RPMI7951 (cell line): ENCODE results near the gene ARHGAP9. TPM values are rescaled to one million over a fixed set of nuclear protein-coding genes. Genes with fewer than 3 reads are reported as not detected.
"Not testable (repeated sequence)": the region's sequence is repeated elsewhere in the genome, so short reads cannot be mapped to it uniquely, and the experiment has no call there.

Source experiments
- DNase-seq: peaks from one replicate; pipeline ENCODE4 v3.0.0-alpha.2; 2012; ENCODE audit warnings: low read depth
- total RNA-seq: library from RNA; depleted of rRNA; stranded (reverse); fragments of >200 nt; shearing (Covaris generic); gene quantifications from 2 replicates; pipeline ENCODE4 v1.2.3, GENCODE V29; 2014

The ARHGAP9 gene
- total RNA-seq, 1 experiment from 2014 or later, result not detected

DNA sequence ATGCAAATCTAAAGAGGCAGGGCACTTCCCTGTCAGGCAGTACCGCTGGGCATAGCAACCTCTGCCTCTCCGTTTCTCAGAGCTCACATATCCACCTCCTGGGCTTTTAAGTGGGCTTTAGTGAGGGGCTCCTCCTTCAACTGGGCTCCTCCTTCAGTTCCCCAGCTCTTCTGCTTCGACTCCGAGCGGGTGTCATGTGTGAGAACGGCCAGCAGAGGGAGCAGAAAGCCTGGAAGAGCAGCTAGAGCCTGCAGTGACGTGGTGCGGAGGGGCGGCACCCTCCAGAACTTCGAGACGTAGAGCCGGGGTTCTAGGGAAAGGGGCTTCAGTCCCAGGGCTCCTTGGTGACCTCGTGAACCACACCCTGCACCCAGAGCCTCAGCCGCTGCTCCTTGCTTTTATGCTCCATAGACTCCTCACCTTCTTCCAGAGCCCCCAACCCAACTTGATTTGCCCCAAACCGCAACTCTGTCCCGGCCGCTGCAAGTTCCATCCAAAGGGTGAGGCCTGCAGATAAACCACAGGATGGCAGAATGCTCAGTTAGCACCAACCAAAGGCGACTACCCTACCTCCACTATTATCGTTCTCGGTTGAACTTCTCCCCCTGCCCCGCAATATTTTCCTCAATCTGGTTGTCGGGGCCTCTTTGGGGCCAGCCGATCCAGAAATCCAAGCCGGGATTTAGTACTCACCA, 20.5 kb downstream of the ARHGAP9 start:
- peak; percentile 89 for DNase-seq

DNA sequence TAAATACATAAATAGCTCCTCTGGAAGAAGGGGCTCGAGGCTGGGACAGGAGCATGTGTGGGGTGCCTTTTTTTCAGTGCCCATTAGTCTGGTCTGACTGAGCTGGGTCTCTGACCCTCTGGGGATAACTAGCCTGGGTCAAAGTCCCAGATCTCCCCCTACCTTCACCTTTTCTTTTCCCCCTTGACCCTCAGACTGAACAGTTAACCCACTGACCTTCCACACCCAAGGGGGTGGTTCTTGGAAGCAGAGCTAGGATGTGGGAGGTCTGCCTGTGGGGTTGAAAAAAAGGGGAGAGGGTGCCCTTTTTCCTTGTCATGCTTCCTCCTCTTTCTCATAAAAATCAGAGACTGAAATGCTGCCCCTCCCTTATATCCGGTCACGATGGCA, 21.0 kb downstream of the ARHGAP9 start:
- DNase-seq, result no peak

DNA sequence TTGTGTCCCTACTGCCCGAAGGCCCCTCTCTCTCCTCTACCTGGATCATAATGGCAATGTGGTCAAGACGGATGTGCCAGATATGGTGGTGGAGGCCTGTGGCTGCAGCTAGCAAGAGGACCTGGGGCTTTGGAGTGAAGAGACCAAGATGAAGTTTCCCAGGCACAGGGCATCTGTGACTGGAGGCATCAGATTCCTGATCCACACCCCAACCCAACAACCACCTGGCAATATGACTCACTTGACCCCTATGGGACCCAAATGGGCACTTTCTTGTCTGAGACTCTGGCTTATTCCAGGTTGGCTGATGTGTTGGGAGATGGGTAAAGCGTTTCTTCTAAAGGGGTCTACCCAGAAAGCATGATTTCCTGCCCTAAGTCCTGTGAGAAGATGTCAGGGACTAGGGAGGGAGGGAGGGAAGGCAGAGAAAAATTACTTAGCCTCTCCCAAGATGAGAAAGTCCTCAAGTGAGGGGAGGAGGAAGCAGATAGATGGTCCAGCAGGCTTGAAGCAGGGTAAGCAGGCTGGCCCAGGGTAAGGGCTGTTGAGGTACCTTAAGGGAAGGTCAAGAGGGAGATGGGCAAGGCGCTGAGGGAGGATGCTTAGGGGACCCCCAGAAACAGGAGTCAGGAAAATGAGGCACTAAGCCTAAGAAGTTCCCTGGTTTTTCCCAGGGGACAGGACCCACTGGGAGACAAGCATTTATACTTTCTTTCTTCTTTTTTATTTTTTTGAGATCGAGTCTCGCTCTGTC, 22.8 kb downstream of the ARHGAP9 start:
- no peak for DNase-seq

DNA sequence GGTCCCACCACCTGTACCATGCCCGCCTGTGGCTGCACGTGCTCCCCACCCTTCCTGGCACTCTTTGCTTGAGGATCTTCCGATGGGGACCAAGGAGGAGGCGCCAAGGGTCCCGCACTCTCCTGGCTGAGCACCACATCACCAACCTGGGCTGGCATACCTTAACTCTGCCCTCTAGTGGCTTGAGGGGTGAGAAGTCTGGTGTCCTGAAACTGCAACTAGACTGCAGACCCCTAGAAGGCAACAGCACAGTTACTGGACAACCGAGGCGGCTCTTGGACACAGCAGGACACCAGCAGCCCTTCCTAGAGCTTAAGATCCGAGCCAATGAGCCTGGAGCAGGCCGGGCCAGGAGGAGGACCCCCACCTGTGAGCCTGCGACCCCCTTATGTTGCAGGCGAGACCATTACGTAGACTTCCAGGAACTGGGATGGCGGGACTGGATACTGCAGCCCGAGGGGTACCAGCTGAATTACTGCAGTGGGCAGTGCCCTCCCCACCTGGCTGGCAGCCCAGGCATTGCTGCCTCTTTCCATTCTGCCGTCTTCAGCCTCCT, 23.4 kb downstream of the ARHGAP9 start:
- DNase-seq, result peak; percentile 36

DNA sequence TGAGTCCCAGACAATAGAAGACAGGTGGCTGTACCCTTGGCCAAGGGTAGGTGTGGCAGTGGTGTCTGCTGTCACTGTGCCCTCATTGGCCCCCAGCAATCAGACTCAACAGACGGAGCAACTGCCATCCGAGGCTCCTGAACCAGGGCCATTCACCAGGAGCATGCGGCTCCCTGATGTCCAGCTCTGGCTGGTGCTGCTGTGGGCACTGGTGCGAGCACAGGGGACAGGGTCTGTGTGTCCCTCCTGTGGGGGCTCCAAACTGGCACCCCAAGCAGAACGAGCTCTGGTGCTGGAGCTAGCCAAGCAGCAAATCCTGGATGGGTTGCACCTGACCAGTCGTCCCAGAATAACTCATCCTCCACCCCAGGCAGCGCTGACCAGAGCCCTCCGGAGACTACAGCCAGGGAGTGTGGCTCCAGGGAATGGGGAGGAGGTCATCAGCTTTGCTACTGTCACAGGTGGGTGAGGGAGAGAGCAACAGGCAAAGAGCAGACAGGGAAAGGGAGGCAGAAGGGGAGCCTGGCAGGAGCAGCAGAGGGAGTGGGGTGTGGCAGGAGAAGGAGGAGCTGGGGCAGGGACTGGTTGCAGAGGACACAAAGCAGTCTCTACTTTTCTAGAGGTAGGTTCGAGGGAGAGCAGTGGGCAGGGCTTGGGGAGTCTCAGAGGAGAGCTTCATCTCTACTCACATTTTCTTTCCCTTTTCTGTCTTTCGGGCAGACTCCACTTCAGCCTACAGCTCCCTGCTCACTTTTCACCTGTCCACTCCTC, 24.1 kb downstream of the ARHGAP9 start:
- no peak for DNase-seq

DNA sequence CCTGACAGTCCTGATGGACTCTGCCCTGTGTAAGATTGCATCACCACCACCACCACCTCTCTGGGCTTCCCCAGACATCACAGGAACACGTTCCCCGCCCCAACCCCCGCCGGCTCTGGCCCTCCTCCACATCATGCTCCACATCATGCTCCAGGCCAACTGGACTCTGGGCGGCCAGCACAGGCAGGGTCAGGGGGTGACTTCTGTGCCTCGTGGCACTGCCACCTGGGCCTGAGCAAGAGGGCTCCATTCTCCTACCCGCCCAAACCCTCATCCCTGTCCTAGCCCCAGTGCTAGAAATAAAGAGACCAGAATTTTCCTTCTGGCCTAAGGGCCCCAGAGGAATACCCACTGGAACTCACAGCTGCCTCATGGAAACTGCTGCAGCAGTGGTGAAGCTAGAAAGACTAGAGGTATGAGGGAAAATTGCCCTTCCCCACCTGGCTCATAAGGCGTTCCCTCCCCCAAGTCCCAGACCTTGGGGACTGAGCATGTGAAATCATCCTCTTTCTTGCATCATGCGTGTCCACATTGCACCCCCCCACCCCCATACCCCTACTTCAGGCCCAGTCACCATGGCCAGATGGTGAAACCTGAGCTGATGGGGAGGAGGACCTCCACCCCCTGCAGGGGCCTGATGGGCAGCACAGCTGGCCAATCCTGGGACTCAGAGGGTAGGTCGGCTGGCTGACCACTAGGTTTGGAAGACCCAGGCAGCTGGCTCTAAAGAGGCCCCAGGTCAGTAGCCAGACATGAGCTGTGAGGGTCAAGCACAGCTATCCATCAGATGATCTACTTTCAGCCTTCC, 24.9 kb downstream of the ARHGAP9 start, which contains the start of gene INHBE:
Gene INHBE (plus strand): TSS at position 742 of the 808 bp plus-strand sequence. CDS start 230 bp downstream, outside the sequence.
- peak; percentile 71 for DNase-seq

DNA sequence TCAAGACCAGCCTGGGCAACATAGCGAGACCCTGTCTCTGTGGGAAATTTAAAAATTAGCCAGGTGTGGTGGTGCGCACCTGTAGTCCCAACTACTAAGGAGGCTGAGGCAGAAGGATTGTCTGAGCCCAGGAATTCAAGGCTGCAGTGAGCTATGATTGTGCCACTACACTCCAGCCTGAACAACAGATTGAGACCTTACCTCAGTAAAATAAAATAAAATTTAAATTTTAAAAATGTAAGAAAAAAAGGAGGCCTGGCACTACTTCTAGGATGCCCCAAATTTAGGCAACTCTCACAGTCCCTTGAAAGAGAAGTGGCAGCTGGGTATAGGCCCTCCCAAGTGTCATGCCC, 25.5 kb downstream of the ARHGAP9 start:
- DNase-seq, result no peak

DNA sequence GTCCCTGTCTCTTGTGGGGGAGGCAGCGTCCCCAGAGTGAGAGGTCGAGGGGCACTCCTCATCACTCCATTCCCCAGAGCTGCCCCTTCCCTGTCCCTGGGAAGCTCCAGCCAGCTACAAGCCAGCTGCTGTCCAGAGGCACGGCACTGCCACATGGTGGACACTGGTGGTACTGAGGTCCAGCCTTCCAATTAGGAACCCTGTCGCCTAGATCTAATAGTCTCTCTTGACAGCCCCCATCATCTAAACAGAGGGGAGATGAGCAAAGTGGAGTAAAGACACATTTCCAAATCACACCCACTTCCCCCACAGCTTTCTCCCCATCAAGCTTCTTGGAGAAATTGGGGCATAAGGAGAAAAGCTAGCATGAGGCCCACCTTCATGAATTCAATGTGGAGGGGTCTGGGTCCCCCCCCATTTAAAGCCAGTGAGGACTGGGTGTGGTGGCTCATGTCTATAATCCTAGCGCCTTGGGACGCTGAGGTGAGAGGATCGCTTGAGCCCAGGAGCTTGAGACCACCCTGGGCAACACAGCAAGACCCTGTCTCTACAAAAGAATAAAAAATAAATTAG, 26.6 kb downstream of the ARHGAP9 start:
- DNase-seq, result peak; percentile 66

DNA sequence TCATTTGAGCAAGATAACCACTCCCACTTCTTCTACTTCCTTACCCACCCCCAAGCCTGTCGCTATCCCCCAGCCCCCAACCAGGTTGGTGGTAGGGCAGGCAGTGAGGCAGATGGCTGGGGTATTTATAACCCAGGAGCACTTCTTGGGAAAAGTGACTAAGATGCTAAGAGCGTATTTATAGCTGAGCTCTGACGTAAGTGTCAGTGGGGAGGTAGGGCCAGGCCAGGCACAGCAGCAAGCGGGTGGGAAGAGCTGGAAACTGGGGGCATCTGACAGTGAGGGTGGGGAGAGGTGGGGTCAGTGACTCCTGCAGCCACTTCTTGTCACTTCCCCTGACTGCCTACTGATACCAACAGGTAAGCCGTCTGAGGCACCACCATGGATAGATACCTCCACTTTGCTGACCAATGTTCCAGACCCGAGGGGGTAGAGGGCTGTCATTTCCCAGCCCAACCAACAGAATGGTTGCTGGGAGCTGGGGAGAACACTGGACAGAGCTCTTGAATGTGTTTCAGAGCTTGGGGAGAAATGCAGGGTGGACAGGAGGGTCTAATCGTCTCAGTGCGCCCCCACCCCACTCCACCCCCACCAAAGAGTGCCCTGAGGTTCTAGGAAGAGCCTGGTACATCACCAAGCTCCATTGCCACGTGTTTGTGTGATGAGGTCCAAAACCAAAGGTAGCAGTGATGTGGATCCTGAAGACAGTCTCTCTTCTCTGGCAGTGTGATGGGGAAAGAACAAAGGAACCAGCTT, 27.3 kb downstream of the ARHGAP9 start:
- peak; percentile 71 for DNase-seq

DNA sequence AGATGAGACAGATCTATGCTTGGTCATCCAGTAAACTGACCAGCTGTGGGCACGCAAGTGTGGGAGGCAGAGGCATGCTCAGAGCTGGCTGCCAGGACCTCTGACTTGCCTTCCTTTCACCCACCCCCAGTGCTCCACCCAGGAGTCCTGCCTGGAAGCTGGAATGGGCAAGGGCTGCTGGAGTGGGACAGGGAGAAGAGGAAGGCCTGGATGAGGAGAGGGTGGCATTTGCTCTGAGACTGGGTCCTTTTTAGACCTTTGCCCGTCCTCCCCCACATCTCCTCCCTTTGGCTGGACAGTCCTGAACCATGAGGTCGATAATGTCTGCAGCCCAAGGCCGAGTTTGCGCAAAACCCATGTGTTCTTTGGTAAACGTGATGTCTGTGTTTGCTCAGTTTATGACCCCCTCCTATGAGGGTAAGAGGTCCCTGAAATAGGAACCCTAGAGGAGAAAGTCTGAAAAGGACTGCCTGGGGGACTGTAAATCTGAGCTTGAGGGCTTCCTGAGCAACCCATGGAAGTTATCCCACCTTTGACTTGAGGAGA, 28.4 kb downstream of the ARHGAP9 start:
- no peak for DNase-seq

DNA sequence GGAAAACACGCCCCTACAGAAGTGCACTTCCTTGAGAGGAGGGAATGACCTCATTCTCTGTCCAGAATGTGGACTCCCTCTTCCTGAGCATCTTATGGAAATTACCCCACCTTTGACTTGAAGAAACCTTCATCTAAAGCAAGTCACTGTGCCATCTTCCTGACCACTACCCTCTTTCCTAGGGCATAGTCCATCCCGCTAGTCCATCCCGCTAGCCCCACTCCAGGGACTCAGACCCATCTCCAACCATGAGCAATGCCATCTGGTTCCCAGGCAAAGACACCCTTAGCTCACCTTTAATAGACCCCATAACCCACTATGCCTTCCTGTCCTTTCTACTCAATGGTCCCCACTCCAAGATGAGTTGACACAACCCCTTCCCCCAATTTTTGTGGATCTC, 29.6 kb downstream of the ARHGAP9 start:
- no peak for DNase-seq

DNA sequence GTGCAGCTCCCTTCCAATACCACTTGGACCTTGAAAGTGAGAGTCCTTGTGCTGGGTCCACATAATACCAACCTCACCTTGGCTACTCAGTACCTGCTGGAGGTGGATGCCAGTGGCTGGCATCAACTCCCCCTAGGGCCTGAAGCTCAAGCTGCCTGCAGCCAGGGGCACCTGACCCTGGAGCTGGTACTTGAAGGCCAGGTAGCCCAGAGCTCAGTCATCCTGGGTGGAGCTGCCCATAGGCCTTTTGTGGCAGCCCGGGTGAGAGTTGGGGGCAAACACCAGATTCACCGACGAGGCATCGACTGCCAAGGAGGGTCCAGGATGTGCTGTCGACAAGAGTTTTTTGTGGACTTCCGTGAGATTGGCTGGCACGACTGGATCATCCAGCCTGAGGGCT, 30.3 kb downstream of the ARHGAP9 start:
- no peak for DNase-seq

DNA sequence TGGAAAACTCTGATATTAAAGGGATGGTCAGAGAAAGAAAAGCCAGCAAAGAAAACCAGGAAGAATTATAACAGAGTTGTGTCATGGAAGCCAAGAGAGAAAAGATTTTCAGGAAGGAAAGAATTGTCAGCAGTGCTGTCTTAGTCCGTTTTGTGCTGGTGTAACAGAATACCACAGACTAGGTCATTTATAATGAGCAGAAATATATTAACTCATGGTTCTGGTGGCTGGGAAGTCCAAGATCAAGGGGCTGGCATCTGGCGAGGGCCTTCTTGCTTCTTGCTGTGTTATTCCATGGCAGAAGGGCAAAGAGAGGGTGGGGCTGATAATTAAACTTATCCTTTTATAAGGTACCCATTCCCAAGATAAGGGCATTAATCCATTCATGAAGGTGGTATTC, 31.0 kb downstream of the ARHGAP9 start:
- DNase-seq, result no peak

DNA sequence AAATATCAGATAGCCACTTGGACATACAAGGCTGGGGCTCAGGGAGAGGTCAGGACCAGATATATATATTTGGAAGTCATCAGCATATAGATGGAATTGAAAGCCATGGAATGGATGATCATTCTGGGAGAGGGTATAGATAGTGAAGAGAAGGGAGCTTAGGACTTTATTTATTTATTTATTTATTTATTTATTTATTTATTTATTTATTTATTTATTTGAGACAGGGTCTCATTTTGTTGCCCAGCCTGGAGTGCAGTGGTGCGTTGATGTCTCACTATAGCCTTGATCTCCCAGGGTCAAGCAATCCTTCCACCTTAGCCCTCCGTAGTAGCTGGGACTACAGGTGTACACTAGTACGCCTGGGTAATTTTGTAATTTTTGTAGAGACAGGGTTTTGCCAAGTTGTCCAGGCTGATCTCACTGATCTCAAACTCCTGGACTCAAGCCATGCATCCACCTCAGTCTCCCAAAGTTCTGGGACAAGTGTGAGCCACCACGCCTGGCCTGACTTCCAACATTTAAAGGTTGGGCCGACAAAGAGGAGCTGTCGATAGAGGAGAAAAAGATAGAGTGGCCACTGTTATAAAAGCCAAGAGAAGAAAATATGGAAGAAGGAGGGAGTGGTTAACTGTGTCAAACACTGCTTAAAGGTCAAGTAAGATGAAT, 33.2 kb downstream of the ARHGAP9 start:
- no peak for DNase-seq

DNA sequence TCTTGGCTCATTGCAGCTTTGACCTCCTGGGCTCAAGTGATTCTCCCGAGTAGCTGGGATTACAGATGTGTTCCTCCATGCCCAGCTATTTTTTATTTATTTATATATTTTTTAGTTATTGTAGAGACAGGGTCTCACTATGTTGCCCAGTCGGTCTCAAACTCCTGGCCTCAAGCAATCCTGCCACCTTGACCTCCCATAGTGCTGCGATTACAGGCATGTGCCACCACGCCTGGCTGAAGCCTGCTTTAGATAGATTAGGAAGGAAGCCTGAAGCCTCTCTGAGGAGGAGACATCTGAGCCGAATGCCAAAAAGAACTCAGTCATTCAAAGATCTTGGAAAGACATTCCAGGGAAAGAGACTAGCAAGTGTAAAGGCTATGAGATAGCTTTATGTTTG, 34.9 kb downstream of the ARHGAP9 start:
- DNase-seq, result no peak

DNA sequence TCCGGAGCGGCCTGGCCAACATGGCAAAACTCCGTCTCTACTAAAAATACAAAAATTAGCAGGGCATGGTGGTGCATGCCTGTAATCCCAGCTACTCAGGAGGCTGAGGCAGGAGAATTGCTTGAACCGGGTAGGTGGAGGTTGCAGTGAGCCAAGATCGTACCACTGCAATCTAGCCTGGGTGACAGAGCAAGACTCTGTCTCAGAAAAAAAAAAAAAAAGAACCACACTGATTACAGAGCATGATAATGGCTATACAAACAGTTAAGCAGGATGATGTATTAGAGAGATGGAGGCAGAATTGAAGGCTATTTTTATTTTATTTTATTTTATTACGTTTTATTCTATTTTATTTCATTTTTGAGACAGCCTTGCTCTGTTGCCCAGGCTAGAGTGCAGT, 35.3 kb downstream of the ARHGAP9 start:
- not testable (repeated sequence) for DNase-seq

DNA sequence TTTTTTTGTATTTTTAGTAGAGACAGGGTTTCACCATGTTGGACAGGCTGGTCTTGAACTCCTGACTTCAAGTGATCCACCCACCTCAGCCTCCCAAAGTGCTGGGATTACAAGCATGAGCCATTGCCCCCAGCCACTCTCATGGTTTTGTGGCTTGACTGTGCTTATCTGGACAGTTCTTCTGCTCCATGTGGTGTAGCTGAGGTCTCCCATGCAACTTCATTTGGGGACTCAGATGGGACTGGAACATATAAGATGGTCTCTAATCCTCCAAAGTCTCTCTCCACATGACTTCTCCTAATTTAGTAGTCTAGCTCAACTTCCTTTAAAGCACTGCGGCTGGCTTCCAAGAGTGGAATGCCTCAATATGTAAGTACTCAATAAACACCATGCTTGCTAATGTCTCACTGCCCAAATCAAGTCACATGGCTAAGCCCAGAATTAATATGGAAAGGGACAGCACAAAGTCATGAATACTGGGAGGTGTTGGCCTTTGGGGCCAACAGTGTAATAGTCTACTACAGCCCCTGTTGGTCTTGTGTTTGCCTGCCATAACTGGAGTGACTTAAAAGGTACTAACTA, 37.7 kb downstream of the ARHGAP9 start:
- no peak for DNase-seq

DNA sequence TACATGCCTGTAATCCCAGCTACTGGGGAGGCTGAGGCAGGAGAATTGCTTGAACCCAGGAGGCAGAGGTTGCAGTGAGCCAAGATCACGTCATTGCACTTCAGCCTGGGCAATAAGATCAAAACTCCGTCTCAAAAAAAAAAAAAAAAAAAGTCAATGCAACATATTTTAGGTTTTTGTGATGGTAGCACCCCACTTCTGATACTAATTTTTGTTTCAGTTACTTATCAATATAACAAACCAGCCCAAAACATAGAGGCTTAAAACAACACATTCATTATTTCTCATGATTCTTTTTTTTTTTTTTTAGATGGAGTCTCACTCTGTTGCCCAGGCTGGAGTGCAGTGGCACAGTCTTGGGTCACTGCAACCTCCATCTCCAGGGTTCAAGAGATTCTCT, 38.3 kb downstream of the ARHGAP9 start:
- DNase-seq, result not testable (repeated sequence)

DNA sequence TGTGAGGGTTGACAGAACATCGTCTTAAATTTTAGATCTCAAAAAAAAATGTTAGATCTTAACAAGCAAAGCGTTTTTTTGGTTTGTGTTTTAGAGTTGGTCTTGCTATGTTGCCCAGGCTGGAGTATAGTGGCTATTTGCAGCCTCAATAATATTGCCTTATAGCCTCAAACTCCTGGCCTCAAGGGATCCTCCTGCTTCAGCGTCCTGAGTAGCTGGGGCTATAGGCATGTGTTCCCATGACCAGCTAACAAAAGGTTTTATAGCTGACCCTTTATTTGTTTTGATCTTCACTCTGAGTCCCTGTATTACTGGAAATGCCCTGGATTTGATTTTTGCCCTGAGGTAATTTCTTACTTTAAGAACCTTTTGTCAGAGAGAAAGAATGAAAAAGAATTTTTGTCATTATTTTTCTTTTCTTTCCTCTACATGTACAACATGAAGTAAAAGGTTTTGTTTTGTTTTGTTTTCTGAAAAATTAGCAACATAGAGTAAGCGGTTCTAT, 39.9 kb downstream of the ARHGAP9 start:
- no peak for DNase-seq
